HUDEP-2 (cell line): ENCODE results near the gene ELOVL6.

Source experiments
- DNase-seq, 76 experiments: peaks; one replicate each; lab custom pipeline; 2025; ENCODE audit not compliant: unreplicated experiment in 76 of 76; lab: John Stamatoyannopoulos, UW

ELOVL6 gene

GRCh38 chr4:110197529-110198042 lies 829 bp downstream of the ELOVL6 start:
- peak in 54 of 76 experiments; percentile 3 to 58 (median 28) for DNase-seq

DNA sequence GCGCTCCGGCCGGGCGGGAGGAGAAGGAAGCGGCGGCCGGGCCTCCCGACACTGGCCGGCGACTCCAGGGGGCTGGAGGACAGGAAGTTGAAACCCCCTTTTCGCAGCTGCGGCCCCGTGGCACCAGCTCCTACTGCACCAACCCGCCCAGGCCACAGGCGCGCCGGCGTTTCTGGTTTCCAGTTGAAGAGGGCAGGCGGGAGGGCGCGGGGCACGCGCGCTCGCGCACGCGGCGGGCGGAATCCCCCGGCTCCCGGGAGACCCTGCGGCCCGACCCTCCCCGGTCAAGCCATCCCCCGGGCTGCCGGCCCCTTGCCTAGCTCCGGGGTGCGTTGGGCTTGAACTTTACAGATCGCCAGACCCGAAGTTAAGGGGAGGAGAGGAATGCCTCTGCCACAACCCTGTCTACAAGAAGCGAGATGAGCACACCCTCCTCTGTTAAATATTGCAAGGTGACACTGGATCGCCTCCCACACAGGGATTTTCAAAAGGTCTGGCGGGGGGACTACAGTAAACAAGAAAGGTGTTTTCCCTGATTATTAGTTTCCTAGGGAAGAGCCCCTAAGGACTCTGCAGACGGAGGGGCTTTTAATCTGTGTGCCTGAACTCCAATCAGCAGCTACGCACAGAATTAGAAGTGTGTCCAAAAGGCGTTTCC lies 1.4 kb downstream of the ELOVL6 start:
- peak in 49 of 76 experiments; percentile 4 to 71 (median 29) for DNase-seq

DNA sequence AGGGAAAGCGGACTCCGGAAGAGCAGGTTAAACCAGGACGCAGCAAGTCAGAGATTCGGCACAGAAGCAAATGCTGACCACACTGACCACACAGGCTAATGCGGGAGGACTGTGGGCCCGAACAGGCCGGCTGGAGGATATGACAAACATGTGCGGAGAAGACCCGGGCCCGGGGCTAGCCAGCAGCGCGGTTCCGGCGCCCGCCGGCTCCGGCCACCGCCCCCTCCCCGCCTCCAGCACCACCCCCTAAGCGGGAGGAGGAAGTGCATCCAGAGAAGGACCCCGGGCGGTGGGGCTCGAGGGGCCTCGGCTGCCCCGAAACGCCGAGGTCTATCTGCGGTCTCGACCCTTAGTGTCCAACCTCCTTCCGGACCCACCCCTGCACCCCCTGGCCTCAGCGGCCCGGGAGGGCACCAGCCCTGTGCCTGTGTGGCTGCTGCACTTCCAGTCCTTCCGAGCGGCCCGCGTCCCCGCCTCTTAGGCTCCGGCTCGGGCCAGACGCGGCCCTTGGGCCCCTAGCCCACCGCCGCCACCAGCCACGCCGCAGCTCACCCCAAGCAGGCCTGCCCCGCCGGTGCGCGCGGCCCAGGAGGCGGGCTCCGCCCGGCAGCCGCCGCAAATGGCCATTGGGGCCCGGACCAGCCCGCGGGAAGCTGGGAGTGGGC lies 2.1 kb downstream of the ELOVL6 start:
- DNase-seq = peak in 52 of 76 experiments; percentile 3 to 65 (median 33)

- DNase-seq = peak in 33 of 76 experiments; percentile 6 to 66 (median 36)
Observed at GRCh38 chr4:110195561-110196205, 2.7 kb downstream of the ELOVL6 start.

DNA sequence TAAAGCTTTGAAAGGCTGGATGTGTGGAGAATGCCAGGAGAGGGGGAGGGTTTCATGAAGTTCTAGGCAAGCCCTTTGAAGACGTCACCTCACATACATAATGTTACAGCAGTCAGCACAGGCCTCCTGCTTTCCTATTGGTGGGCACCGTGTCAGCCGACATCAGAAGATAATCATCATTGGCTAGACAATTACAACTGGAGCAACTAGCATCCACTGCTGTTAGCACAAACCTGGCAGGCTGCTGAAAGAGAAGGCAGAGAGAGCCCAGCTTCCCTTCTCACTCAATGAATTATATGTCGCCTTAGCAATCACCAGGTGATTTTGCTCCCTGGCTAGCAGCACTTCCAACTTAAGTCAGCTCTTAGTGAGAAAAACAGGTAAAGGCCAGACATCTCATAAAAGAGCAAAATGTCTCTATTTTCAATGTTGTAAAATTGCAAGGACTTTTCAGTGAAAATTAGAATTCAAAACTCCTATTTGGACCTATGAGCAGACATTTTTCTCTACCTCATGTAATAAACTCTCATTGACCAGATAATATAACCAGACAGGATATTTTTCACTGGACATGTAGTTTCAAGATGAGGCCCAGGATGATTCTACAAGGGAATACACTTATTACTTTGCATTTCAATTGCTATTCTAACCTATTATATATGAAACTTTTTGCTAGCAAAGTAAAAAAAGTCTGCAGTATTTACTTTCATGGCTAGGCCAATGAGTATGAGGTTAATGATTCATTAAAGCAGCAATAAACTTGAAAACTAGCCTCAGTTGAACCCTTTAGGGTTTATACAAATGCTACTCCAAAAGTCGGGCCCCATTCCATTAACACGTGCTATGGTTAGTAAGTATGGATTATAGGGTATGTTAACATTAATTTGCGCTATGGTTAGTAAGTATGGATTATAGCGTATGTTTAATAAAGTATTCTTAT lies 4.3 kb downstream of the ELOVL6 start:
- DNase-seq = peak in 75 of 76 experiments; percentile 37 to 97 (median 89)

DNA sequence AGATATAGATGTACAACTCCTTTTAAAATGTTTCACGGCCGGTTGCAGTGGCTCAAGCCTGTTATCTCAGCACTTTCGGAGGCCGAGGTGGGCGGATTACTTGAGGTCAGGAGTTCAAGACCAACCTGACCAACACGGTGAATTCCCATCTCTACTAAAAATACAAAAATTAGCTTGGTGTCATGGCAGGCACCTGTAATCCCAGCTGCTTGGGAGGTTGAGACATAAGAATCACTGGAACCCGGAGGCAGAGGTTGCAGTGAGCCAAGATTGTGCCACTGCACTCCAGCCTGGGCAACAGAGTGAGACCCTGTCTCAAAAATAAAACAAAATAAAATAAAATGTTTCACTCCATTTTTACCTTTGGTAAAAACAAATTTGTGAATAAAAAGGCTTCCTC lies 5.1 kb downstream of the ELOVL6 start:
- DNase-seq = peak in 1 of 76 experiments; percentile 13

DNA sequence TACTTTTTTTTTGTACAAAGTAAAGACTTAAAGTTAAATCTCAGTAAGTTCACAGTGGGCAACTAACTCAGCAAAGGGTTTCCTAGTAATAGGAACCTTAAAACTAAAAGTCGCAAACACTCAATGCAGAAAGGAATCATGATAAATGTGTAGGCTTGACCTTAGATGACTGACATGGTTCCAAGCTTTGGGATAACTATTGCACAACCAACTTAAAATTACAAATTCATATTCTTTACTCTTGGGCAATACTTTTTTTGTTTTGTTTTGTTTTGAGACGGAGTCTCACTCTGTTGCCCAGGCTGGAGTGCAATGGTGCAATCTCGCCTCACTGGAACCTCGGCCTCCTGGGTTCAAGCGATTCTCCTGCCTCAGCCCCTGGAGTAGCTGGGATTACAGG lies 8.2 kb downstream of the ELOVL6 start:
- no peak for DNase-seq

GRCh38 chr4:110188113-110188512 lies 10.3 kb downstream of the ELOVL6 start:
- no peak for DNase-seq

- DNase-seq = no peak
Observed at GRCh38 chr4:110184791-110185155, 13.6 kb downstream of the ELOVL6 start.

DNA sequence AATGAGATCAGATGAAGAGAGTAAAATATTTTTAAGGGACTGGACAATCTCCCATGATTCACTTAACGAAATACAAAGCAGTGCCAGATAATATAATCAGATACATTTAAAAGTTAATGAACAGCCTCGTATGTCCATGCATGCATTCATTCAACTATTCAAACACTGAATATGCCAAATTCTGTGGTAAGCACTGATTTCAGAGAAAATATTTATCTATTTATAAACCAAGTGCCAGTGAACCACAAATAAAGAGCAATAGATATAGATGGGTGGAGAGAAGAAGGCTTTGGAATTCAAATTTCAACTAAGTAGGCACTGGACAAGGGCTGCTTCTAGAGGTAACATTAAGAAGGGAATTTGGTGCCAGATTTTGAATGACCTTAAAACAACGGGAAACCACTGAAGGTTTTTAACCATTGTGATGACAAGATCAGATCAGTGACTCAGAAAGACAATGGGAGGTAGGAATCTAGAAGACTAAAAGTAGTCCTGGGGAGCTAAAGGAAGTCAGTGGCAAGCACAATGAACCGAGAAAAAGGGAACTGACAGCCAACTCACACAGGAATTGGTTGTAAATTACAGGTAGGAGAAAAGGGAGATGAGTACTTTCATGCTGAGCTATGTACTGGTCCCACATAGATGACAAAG lies 14.2 kb downstream of the ELOVL6 start:
- DNase-seq = peak in 1 of 76 experiments; percentile 4

DNA sequence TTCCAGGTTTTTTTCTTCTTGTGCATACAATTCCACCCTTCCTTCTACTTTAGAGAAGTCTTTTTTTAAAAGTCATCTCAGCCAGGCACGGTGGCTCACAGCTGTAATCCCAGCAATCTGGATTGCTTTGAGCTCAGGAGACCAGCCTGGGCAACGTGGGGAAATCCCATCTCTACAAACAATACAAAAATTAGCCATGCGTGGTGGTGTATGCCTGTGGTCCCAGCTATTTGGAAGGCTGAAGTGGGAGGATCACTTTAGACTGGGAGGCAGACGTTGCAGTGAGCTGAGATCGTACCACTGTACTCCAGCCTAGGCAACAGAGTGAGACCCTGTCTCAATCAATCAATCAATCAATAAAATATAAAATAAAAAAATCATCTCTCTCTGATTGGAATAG lies 14.8 kb downstream of the ELOVL6 start:
- no peak for DNase-seq

DNA sequence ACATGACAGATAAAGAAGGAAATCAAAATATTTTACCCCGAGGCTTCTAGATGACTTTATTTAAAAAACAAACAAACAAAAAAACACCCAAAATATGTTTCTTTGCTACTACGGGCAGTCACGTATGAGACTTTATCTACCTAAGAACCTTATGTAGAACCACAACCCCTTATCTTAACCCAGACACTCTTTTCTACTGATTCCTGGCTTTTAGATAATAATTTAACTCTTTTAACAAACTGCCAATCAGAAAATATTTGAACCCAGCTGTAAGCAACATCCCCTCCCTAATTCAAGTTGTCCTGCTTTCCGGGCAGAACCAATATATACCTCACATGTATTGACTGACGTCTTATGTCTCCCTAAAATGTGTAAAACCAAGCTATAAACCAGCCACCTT lies 15.4 kb downstream of the ELOVL6 start:
- peak in 12 of 76 experiments; percentile 3 to 41 (median 16) for DNase-seq

DNA sequence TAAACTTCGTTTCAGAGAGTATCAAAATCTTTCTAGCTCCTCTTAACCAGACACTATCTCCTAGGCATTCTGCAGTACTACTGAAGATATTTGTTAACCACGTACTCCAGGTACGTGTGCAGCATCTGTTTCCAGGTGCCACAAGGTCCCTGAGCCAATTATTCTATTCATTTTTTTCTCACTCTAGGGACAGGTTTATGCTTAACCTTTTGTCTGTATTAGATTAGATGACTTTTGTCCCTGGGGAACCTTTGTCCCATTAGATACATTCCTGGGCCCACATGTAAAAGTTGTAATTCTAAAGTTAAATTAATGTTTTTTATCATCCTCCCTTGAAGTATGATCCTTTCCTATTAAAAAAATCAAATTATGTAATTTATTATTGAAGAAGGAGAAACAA lies 16.5 kb downstream of the ELOVL6 start:
- no peak for DNase-seq

DNA sequence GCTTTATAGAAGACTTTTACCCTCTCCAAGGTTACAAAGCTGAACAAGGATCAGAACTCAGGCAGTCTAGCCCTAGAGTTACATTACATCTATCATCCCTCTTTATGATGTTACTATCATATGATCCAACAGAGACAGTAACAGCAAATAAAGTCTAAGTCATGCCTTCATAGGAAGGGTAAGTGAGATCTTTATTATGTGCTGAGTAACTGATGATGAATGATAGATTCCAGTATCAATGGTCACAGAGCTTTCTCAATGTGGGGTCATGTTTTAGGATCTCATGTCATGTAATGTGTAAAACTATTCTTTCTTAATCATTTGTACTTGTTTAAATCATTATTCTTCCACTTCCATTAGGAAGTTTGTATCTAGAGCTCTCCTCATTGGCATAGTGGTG lies 22.8 kb downstream of the ELOVL6 start:
- DNase-seq = no peak

DNA sequence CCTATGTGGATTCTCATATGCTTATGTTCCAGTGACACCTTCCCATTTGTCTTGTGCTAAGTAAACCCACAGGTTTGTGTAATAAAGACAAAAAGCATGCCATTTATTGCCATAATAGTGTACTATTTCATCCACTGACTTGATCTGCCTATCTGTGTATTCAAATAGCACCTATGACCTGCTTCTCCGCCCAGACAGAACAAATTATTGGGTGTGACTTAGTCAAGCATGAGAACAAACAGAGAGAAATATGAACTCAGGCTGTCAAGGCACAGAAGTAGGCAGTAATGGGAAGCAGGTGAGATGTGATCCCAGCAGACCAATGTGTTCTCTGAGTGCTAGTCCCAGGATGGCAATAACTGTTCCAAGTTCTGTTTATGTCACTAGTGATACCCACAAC lies 25.4 kb downstream of the ELOVL6 start:
- DNase-seq = no peak

- DNase-seq = no peak
Observed at GRCh38 chr4:110171971-110172370, 26.4 kb downstream of the ELOVL6 start.

- no peak for DNase-seq
Observed at GRCh38 chr4:110170861-110171260, 27.6 kb downstream of the ELOVL6 start.

DNA sequence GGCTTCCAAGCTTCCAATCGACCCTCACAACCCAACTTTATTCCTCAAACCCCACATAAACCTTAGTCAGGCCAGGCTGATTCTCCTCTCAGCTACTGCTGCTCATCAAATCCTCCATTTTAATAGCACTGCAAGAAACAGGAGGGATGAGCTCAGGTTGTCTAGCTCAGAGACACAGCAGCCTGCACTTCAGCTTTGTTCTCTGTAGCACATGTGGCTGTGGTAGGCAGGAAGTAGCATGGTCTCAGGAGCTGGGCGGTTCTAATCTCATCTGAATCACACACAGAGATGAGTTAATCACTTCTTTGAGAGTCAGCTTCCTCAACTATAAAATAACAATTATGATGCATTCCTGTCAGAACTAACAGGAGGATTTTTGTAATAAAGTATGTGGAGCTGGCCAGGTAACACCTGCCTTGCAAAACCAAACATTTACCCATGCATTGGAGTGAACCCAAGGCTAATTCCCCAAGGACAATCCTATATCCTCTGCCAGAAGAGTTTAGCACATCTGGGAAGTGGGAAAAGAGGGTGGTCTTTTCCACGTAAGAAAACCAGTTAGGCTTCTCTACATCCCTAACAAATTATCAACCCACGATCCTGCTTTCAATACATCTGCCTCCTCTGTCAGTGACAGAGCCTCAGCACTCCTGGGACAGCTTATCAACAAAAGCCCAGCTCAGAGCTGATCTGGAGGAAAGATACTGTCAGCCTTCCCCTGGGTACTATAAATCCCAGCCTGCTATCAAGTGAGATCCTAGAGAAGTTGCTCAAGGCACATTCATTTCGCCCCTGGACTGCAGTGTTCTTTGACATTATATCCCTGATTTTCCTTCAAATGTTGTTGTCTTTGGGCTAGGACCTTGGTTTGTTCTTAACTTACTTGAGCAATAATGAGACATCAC lies 32.8 kb downstream of the ELOVL6 start:
- DNase-seq = peak in 44 of 76 experiments; percentile 2 to 64 (median 24)

DNA sequence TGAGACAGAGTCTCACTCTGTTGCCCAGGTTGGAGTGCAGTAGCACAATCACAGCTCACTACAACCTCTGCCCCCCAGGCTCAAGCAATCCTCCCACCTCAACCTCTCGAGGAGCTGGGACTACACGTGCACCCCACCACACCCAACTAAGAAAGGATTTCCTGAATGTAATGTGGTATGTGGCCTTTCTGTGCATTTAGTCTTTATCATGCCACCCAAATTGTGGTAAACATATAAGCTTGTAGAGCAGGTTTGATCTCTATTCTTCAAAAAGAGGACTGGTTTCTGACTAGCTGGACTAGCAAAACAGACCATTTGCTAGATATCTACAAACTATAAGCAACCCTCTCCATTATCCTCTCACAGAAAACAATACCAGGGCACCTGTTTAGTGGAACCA lies 33.6 kb downstream of the ELOVL6 start:
- DNase-seq = no peak
